ENCODE data around the gene KIAA0513.

DNA sequence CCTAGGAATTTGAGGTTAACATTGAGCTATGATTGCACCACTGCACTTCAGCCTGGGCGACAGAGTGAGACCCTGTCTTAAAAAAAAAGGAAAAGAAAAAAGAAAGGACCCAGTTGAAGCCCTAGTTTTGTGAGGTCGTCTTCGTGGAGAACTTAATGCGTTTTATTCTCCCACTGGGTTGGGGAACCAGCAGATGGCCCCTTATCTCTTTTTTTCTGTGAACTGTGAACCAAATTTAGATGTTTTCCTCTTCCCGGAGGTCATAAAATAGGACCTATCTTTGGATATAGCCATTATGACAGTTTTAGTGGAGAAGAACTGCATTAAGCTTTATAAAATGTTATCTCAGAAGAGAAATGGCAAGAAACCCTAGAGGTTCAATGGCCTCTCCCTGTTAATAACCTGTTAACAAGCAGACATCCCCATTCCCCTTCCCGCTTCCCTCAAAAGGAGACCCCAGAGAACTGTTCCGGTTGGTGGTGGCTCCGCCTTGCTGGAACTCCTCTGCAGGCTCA is 23.5 kb downstream of the KIAA0513 start:
- TF ChIP-seq, protein P1, sequence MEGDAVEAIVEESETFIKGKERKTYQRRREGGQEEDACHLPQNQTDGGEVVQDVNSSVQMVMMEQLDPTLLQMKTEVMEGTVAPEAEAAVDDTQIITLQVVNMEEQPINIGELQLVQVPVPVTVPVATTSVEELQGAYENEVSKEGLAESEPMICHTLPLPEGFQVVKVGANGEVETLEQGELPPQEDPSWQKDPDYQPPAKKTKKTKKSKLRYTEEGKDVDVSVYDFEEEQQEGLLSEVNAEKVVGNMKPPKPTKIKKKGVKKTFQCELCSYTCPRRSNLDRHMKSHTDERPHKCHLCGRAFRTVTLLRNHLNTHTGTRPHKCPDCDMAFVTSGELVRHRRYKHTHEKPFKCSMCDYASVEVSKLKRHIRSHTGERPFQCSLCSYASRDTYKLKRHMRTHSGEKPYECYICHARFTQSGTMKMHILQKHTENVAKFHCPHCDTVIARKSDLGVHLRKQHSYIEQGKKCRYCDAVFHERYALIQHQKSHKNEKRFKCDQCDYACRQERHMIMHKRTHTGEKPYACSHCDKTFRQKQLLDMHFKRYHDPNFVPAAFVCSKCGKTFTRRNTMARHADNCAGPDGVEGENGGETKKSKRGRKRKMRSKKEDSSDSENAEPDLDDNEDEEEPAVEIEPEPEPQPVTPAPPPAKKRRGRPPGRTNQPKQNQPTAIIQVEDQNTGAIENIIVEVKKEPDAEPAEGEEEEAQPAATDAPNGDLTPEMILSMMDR (conservative IDR thresholded peaks at IDR 0.05; ENCODE audit: low read depth, low read length) = no peak
- no peak for TF ChIP-seq EZH2 (IDR thresholded peaks at IDR 0.05; ENCODE audit: borderline replicate concordance, low read depth, low read length, poor library complexity, severe bottlenecking)
